Lung (tissue), 16 donors: ENCODE results near the gene FIS1. TPM values are rescaled to one million over a fixed set of nuclear protein-coding genes. Genes with fewer than 3 reads are reported as not detected.
"Not testable (repeated sequence)": the region's sequence is repeated elsewhere in the genome, so short reads cannot be mapped to it uniquely, and the experiment has no call there.

Experiments
- ATAC-seq: fragments of 200-7000 bp; cut with Tn5 transposase; one replicate; pipeline ENCODE4 v1.9.1; 2020; ENCODE audit warnings: moderate number of reproducible peaks; ENCODE audit not compliant: insufficient read depth, low FRiP score
- DNase-seq, 3 donors: peaks; one replicate each; pipeline ENCODE4 v3.0.0-alpha.2; 2013 to 2017
- H3K27ac ChIP-seq, 2 donors: one replicate each; pipeline ENCODE4 v1.5.1; 2013; ENCODE audit warnings: mild to moderate bottlenecking in 2 of 2, moderate library complexity in 2 of 2, control low read depth in 1 of 2, inconsistent platforms in 1 of 2, low read depth in 1 of 2, low read length in 1 of 2
- H3K27me3 ChIP-seq, 3 donors: one replicate each; pipeline ENCODE4 v1.5.1; 2013; ENCODE audit warnings: low read length in 2 of 3; ENCODE audit not compliant: control insufficient read depth in 3 of 3, insufficient read depth in 3 of 3
- H3K36me3 ChIP-seq, 4 donors: one replicate each; pipeline ENCODE4 v1.5.1; 2013; ENCODE audit warnings: low read length in 4 of 4, mild to moderate bottlenecking in 1 of 4, moderate library complexity in 1 of 4; ENCODE audit not compliant: control insufficient read depth in 4 of 4, insufficient read depth in 4 of 4
- H3K4me1 ChIP-seq, 5 donors: one replicate each; pipeline ENCODE4 v1.5.1; 2013; ENCODE audit warnings: low read length in 5 of 5, mild to moderate bottlenecking in 2 of 5, moderate library complexity in 1 of 5; ENCODE audit not compliant: control insufficient read depth in 5 of 5, insufficient read depth in 5 of 5
- H3K4me3 ChIP-seq: one replicate; pipeline ENCODE4 v1.5.1; 2013; ENCODE audit warnings: mild to moderate bottlenecking, control low read depth, moderate library complexity
- H3K9ac ChIP-seq, 2 donors: one replicate each; pipeline ENCODE4 v1.5.1; 2013; ENCODE audit warnings: low read length in 2 of 2, control low read depth in 1 of 2; ENCODE audit not compliant: insufficient read depth in 1 of 2
- H3K9me3 ChIP-seq, 4 donors: one replicate each; pipeline ENCODE4 v1.5.1; 2013; ENCODE audit warnings: low read length in 3 of 4, mild to moderate bottlenecking in 1 of 4, moderate library complexity in 1 of 4; ENCODE audit not compliant: control insufficient read depth in 4 of 4, insufficient read depth in 3 of 4
- CTCF ChIP-seq: IDR thresholded peaks from 2 replicates; pipeline ENCODE4 v1.5.1; 2012; ENCODE audit warnings: mild to moderate bottlenecking; ENCODE audit errors: control extremely low read depth, extremely low read depth
- WGBS, 2 donors: extraction: QIAGEN DNeasy Blood & Tissue Kit; methylation state at CpG; one replicate each; pipeline ENCODE4 v1.1.7; 2013; 5-methylcytosine and 5-hydroxymethylcytosine counted together
- long read RNA-seq, 5 donors: transcript quantifications; one replicate each; lab custom pipeline, GENCODE V29; 2026
- polyA plus RNA-seq, 2 donors: library from polyadenylated mRNA; stranded (reverse); fragments of 200-250 nt; gene quantifications; one replicate each; pipeline ENCODE4 v1.2.1, GENCODE V29; 2013
- total RNA-seq, 2 donors: library from RNA; depleted of rRNA in 1 of 2; stranded (reverse); fragments of >200 nt in 1 of 2; gene quantifications; one replicate each; pipeline ENCODE4 v1.2.1, GENCODE V29; 2014 to 2021
- donor health status: control.
- donor health status: control.
- donor health status: Bipolar disorder and iron deficiency.
- donor health status: healthy.
- donor health status: DM: yes; HTN: yes; CAD: no.

FIS1 gene
- total RNA-seq (100 to 1,000 TPM; 109 to 169 TPM), polyA plus RNA-seq (100 to 1,000 TPM; 150 to 235 TPM)
- long read RNA-seq, donor 1, transcript FIS1-201 (5 exons, 734 nt) = major isoform, 81 of 87 reads
- long read RNA-seq, donor 1, partial matches to known transcripts = 0 of 87 reads
- long read RNA-seq, donor 1, other reads (novel, unspliced or antisense) = 0 of 87 reads
- long read RNA-seq, donor 2, transcript FIS1-201 (5 exons, 734 nt) = major isoform, 60 of 66 reads
- long read RNA-seq, donor 2, partial matches to known transcripts = 0 of 66 reads
- long read RNA-seq, donor 2, other reads (novel, unspliced or antisense) = 0 of 66 reads
- long read RNA-seq, donor 3, transcript FIS1-201 (5 exons, 734 nt) = major isoform, 54 of 60 reads
- long read RNA-seq, donor 3, transcript FIS1-204 (4 exons, 745 nt) = minor isoform, 6 of 60 reads
- long read RNA-seq, donor 3, partial matches to known transcripts = 0 of 60 reads
- long read RNA-seq, donor 3, other reads (novel, unspliced or antisense) = 0 of 60 reads
- long read RNA-seq, donor 4, transcript FIS1-201 (5 exons, 734 nt) = major isoform, 42 of 46 reads
- long read RNA-seq, donor 4, partial matches to known transcripts = 0 of 46 reads
- long read RNA-seq, donor 4, other reads (novel, unspliced or antisense) = 0 of 46 reads
- long read RNA-seq, donor 5, transcript FIS1-201 (5 exons, 734 nt) = major isoform, 77 of 92 reads
- long read RNA-seq, donor 5, partial matches to known transcripts = 6 of 92 reads
- long read RNA-seq, donor 5, other reads (novel, unspliced or antisense) = 5 of 92 reads

- ATAC-seq = peak; percentile 94
- peak within 1 kb of the TSS; percentile 68 for H3K4me3 ChIP-seq
- WGBS, 2 donors = 0% methylated on average over 44 to 45 of the region's 45 CpGs
These were observed at the start of gene FIS1 for GRCh38 chr7:101244375-101245146. Gene FIS1, minus strand, starts transcription at chr7:101245081. Its CDS starts 77 bp downstream, at chr7:101245004.

GRCh38 chr7:101294039-101294831 lies 49.4 kb upstream of the FIS1 start:
- no peak overlapping the region for H3K9ac ChIP-seq
- no peak for ATAC-seq
- no peaks in the 10 kb centered on the region for H3K9me3 ChIP-seq
- TF ChIP-seq CTCF = no peak
- H3K4me3 ChIP-seq = no peak overlapping the region
- 49 to 52% methylated on average over 12 of the region's 12 CpGs for WGBS, 2 donors
- H3K27me3 ChIP-seq = peaks cover under 1 to 25% (median 24%) of the 10 kb centered on the region in 3 donors
- H3K36me3 ChIP-seq = no peaks in the 10 kb centered on the region
- no peak overlapping the region for H3K27ac ChIP-seq
- no peaks in the 10 kb centered on the region for H3K4me1 ChIP-seq
- no peak for DNase-seq

More at GRCh38 chr7:101244375-101245146, at the start of gene FIS1:
- H3K4me1 ChIP-seq = peaks cover 6 to 17% (median 11%) of the 10 kb centered on the region in 5 donors
- peak; percentile 92 to 95 (median 93) for DNase-seq
- H3K27ac ChIP-seq = peak within 1 kb of the TSS; percentile 93 to 95
- H3K27me3 ChIP-seq = no peaks in the 10 kb centered on the region
- no peaks in the 10 kb centered on the region for H3K9me3 ChIP-seq
- peak; percentile 72 for TF ChIP-seq CTCF
- peaks cover 0 to 14% (median 8%) of the 10 kb centered on the region in 4 donors for H3K36me3 ChIP-seq
- H3K9ac ChIP-seq = peak within 1 kb of the TSS; percentile 65 to 82

- WGBS, 2 donors = 48 to 51% methylated on average over 16 of the region's 16 CpGs
- H3K27me3 ChIP-seq = peaks cover 0 to 19% (median 15%) of the 10 kb centered on the region in 3 donors
- H3K36me3 ChIP-seq, H3K27ac ChIP-seq, DNase-seq, H3K9ac ChIP-seq, H3K4me1 ChIP-seq, H3K9me3 ChIP-seq, H3K4me3 ChIP-seq, ATAC-seq: not testable (repeated sequence)
These were observed 48.5 kb upstream of the FIS1 start for GRCh38 chr7:101293069-101294021.

- H3K36me3 ChIP-seq, ATAC-seq, H3K9me3 ChIP-seq, H3K9ac ChIP-seq, DNase-seq, H3K4me1 ChIP-seq, H3K27ac ChIP-seq, H3K4me3 ChIP-seq: not testable (repeated sequence)
- 74% methylated on average over 5 of the region's 5 CpGs for WGBS, 2 donors
- H3K27me3 ChIP-seq = peaks cover 0 to 15% (median 11%) of the 10 kb centered on the region in 3 donors
These were observed 47.7 kb upstream of the FIS1 start for GRCh38 chr7:101292566-101292965.
